ENCODE data around the gene AKAP7. TPM values are rescaled to one million over a fixed set of nuclear protein-coding genes. Genes with fewer than 3 reads are reported as not detected.

Gene AKAP7
- total RNA-seq, 1 donor from 2014 or later, result 4.6 TPM

- peak overlapping the region; percentile 63 for H3K27ac ChIP-seq (ENCODE audit: low read depth, low read length)
- H3K9ac ChIP-seq (ENCODE audit: low read length), result peak overlapping the region; percentile 85
- H3K9me3 ChIP-seq (ENCODE audit: insufficient read depth, low read depth, low read length), result no peaks in the 10 kb centered on the region
- peak; percentile 55 for FAIRE-seq
- H2AFZ ChIP-seq (ENCODE audit: low read depth, low read length), result peak overlapping the region; percentile 90
- H3K27me3 ChIP-seq (ENCODE audit: insufficient read depth, low read length), result no peaks in the 10 kb centered on the region
- TF ChIP-seq CTCF (IDR thresholded peaks at IDR 0.05; ENCODE audit: insufficient read depth, low read depth, low read length) (no peak), EZH2 (IDR thresholded peaks at IDR 0.05; ENCODE audit: insufficient read depth, low read length) (no peak)
- Mint-ChIP-seq H3K9me3 (ENCODE audit: unreplicated experiment) (no peaks in the 10 kb centered on the region), H3K27ac (ENCODE audit: unreplicated experiment) (peak overlapping the region; percentile 95), H3K4me3 (ENCODE audit: unreplicated experiment) (peak overlapping the region; percentile 88), H3K36me3 (ENCODE audit: low read depth, unreplicated experiment) (no peaks in the 10 kb centered on the region), H3K27me3 (ENCODE audit: low read depth, unreplicated experiment) (peaks cover 1% of the 10 kb centered on the region), H3K4me1 (ENCODE audit: low read depth, unreplicated experiment) (peaks cover 10% of the 10 kb centered on the region)
- H3K36me3 ChIP-seq (ENCODE audit: insufficient read depth, low read length), result no peaks in the 10 kb centered on the region
- peak; percentile 23 for DNase-seq (ENCODE audit: low read depth)
- peak overlapping the region; percentile 91 for H3K4me2 ChIP-seq (ENCODE audit: low read length)
- H3K4me1 ChIP-seq (ENCODE audit: insufficient read depth, low read length), result no peaks in the 10 kb centered on the region
- H3K79me2 ChIP-seq (ENCODE audit: insufficient read depth, low read length), result no peaks in the 10 kb centered on the region
- no peaks in the 10 kb centered on the region for H4K20me1 ChIP-seq (ENCODE audit: insufficient read depth, low read length)
- peak overlapping the region; percentile 76 for H3K4me3 ChIP-seq (ENCODE audit: insufficient read depth, low read depth, low read length)
These were observed 937 bp downstream of the AKAP7 start for GRCh38 chr6:131136021-131136786.

GRCh38 chr6:131139599-131139998 is 4.3 kb downstream of the AKAP7 start:
- Mint-ChIP-seq H3K36me3 (ENCODE audit: low read depth, unreplicated experiment) (no peaks in the 10 kb centered on the region), H3K27ac (ENCODE audit: unreplicated experiment) (no peak overlapping the region), H3K4me3 (ENCODE audit: unreplicated experiment) (no peak overlapping the region), H3K9me3 (ENCODE audit: unreplicated experiment) (no peaks in the 10 kb centered on the region), H3K27me3 (ENCODE audit: low read depth, unreplicated experiment) (peaks cover 1% of the 10 kb centered on the region), H3K4me1 (ENCODE audit: low read depth, unreplicated experiment) (peaks cover 7% of the 10 kb centered on the region)
- no peak for FAIRE-seq
- Histone ChIP-seq H3K9me3 (ENCODE audit: insufficient read depth, low read depth, low read length) (no peaks in the 10 kb centered on the region), H3K79me2 (ENCODE audit: insufficient read depth, low read length) (no peaks in the 10 kb centered on the region), H3K9ac (ENCODE audit: low read length) (no peak overlapping the region), H2AFZ (ENCODE audit: low read depth, low read length) (no peak overlapping the region), H3K4me3 (ENCODE audit: insufficient read depth, low read depth, low read length) (no peak overlapping the region), H3K36me3 (ENCODE audit: insufficient read depth, low read length) (no peaks in the 10 kb centered on the region), H3K4me1 (ENCODE audit: insufficient read depth, low read length) (no peaks in the 10 kb centered on the region), H4K20me1 (ENCODE audit: insufficient read depth, low read length) (no peaks in the 10 kb centered on the region), H3K27ac (ENCODE audit: low read depth, low read length) (no peak overlapping the region), H3K4me2 (ENCODE audit: low read length) (no peak overlapping the region), H3K27me3 (ENCODE audit: insufficient read depth, low read length) (no peaks in the 10 kb centered on the region)
- DNase-seq (ENCODE audit: low read depth), result no peak
- no peak for TF ChIP-seq EZH2 (IDR thresholded peaks at IDR 0.05; ENCODE audit: insufficient read depth, low read length)
- TF ChIP-seq CTCF (IDR thresholded peaks at IDR 0.05; ENCODE audit: insufficient read depth, low read depth, low read length), result no peak

GRCh38 chr6:131143319-131143718 is 8.1 kb downstream of the AKAP7 start:
- no peak for FAIRE-seq
- H3K4me3 Mint-ChIP-seq (ENCODE audit: unreplicated experiment), result no peak overlapping the region

More at GRCh38 chr6:131143319-131143718, 8.1 kb downstream of the AKAP7 start:
- no peak for DNase-seq (ENCODE audit: low read depth)
- Histone ChIP-seq H3K4me2 (ENCODE audit: low read length) (no peak overlapping the region), H3K79me2 (ENCODE audit: insufficient read depth, low read length) (no peaks in the 10 kb centered on the region), H4K20me1 (ENCODE audit: insufficient read depth, low read length) (no peaks in the 10 kb centered on the region), H3K9me3 (ENCODE audit: insufficient read depth, low read depth, low read length) (no peaks in the 10 kb centered on the region), H3K4me3 (ENCODE audit: insufficient read depth, low read depth, low read length) (no peak overlapping the region), H3K27me3 (ENCODE audit: insufficient read depth, low read length) (no peaks in the 10 kb centered on the region), H3K36me3 (ENCODE audit: insufficient read depth, low read length) (no peaks in the 10 kb centered on the region), H3K9ac (ENCODE audit: low read length) (no peak overlapping the region), H3K27ac (ENCODE audit: low read depth, low read length) (no peak overlapping the region), H3K4me1 (ENCODE audit: insufficient read depth, low read length) (no peaks in the 10 kb centered on the region), H2AFZ (ENCODE audit: low read depth, low read length) (no peak overlapping the region)
- no peaks in the 10 kb centered on the region for H3K9me3 Mint-ChIP-seq (ENCODE audit: unreplicated experiment)
- H3K4me1 Mint-ChIP-seq (ENCODE audit: low read depth, unreplicated experiment), result no peaks in the 10 kb centered on the region
- no peak overlapping the region for H3K27ac Mint-ChIP-seq (ENCODE audit: unreplicated experiment)
- TF ChIP-seq EZH2 (IDR thresholded peaks at IDR 0.05; ENCODE audit: insufficient read depth, low read length) (no peak), CTCF (IDR thresholded peaks at IDR 0.05; ENCODE audit: insufficient read depth, low read depth, low read length) (no peak)
- H3K27me3 Mint-ChIP-seq (ENCODE audit: low read depth, unreplicated experiment), result no peaks in the 10 kb centered on the region
- H3K36me3 Mint-ChIP-seq (ENCODE audit: low read depth, unreplicated experiment), result no peaks in the 10 kb centered on the region
